Measurements from ENCODE around the gene KLF7.

Gene KLF7

DNA sequence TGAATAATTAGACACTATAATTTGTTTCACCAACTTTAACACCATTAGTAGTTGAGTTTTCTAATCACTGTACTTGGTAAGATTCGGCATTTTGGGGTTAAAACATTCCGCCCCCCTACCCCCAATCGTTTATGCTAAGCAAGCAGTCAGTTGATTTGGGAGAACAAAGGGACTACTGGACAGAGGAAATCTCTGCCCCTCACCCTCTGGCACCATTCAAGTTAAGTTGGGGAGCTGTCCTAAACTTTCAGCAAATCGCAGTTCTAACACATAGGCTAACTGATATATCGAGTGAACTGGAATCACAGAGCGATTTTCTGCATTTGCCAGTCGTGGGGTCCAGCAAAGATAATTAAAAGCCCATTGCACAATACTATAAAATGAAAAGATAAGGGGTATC lies 5.6 kb downstream of the KLF7 start:
- Histone ChIP-seq H3K9me3 (ENCODE audit: insufficient read depth, low read length, severe bottlenecking) (no peaks in the 10 kb centered on the region), H3K79me2 (ENCODE audit: insufficient read depth, low read length) (no peaks in the 10 kb centered on the region), H3K27ac (ENCODE audit: low read length) (no peak overlapping the region), H2AFZ (ENCODE audit: low read depth, low read length) (no peak overlapping the region), H3K27me3 (ENCODE audit: insufficient read depth, low read length, poor library complexity) (peaks cover 29% of the 10 kb centered on the region), H3K36me3 (ENCODE audit: insufficient read depth, low read length) (no peaks in the 10 kb centered on the region), H3K9ac (ENCODE audit: low read depth, low read length) (no peak overlapping the region), H3K4me2 (ENCODE audit: insufficient read depth, low read length) (no peak overlapping the region), H3K4me1 (ENCODE audit: insufficient read depth, low read length) (peaks cover 16% of the 10 kb centered on the region), H4K20me1 (ENCODE audit: insufficient read depth, low read length) (peaks cover 8% of the 10 kb centered on the region; the same call in 1 of the 2 replicates), H3K4me3 (ENCODE audit: low read depth in 1 of 2, low read length in 2 of 2) (no peak overlapping the region)
- DNase-seq, result no peak
- no peak for ATAC-seq (ENCODE audit: insufficient read depth, low read depth)
- TF ChIP-seq EZH2 (IDR thresholded peaks at IDR 0.05; ENCODE audit: borderline replicate concordance, low read depth, low read length, severe bottlenecking), result no peak
- TF ChIP-seq, protein P1, sequence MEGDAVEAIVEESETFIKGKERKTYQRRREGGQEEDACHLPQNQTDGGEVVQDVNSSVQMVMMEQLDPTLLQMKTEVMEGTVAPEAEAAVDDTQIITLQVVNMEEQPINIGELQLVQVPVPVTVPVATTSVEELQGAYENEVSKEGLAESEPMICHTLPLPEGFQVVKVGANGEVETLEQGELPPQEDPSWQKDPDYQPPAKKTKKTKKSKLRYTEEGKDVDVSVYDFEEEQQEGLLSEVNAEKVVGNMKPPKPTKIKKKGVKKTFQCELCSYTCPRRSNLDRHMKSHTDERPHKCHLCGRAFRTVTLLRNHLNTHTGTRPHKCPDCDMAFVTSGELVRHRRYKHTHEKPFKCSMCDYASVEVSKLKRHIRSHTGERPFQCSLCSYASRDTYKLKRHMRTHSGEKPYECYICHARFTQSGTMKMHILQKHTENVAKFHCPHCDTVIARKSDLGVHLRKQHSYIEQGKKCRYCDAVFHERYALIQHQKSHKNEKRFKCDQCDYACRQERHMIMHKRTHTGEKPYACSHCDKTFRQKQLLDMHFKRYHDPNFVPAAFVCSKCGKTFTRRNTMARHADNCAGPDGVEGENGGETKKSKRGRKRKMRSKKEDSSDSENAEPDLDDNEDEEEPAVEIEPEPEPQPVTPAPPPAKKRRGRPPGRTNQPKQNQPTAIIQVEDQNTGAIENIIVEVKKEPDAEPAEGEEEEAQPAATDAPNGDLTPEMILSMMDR (IDR thresholded peaks at IDR 0.05; ENCODE audit: borderline replicate concordance, extremely low read depth, low read length, poor library complexity, severe bottlenecking), result no peak

DNA sequence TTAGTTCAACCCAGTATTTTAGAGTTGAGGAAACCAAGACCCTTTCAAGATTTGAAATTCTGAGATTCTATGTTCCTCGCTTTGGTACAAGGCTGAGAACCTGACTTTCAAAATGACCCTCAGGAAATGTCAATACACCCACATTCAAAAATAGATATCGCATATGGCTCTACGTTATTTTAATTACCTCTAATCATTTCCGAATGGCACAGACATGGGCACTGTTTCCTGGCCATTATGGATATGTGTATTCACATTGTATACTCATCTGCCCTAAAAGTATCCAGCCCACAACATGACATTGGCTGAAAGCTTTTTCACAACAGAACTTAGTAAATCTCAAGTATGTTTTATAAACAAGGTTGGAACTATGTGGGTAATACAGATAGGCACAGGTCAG lies 6.7 kb downstream of the KLF7 start:
- Histone ChIP-seq H3K27ac (ENCODE audit: low read length) (no peak overlapping the region), H4K20me1 (ENCODE audit: insufficient read depth, low read length) (no peaks in the 10 kb centered on the region), H3K9me3 (ENCODE audit: insufficient read depth, low read length, severe bottlenecking) (no peaks in the 10 kb centered on the region), H3K4me3 (ENCODE audit: low read depth in 1 of 2, low read length in 2 of 2) (no peak overlapping the region), H3K4me1 (ENCODE audit: insufficient read depth, low read length) (peaks cover 5% of the 10 kb centered on the region; the same call in 1 of the 2 replicates), H3K4me2 (ENCODE audit: insufficient read depth, low read length) (no peak overlapping the region), H2AFZ (ENCODE audit: low read depth, low read length) (no peak overlapping the region), H3K27me3 (ENCODE audit: insufficient read depth, low read length, poor library complexity) (peaks cover 18% of the 10 kb centered on the region), H3K9ac (ENCODE audit: low read depth, low read length) (no peak overlapping the region), H3K36me3 (ENCODE audit: insufficient read depth, low read length) (no peaks in the 10 kb centered on the region), H3K79me2 (ENCODE audit: insufficient read depth, low read length) (no peaks in the 10 kb centered on the region)
- ATAC-seq (ENCODE audit: insufficient read depth, low read depth) (no peak), DNase-seq (no peak)
- TF ChIP-seq EZH2 (IDR thresholded peaks at IDR 0.05; ENCODE audit: borderline replicate concordance, low read depth, low read length, severe bottlenecking), result no peak
- TF ChIP-seq, protein P1 (IDR thresholded peaks at IDR 0.05; ENCODE audit: borderline replicate concordance, extremely low read depth, low read length, poor library complexity, severe bottlenecking), result no peak

DNA sequence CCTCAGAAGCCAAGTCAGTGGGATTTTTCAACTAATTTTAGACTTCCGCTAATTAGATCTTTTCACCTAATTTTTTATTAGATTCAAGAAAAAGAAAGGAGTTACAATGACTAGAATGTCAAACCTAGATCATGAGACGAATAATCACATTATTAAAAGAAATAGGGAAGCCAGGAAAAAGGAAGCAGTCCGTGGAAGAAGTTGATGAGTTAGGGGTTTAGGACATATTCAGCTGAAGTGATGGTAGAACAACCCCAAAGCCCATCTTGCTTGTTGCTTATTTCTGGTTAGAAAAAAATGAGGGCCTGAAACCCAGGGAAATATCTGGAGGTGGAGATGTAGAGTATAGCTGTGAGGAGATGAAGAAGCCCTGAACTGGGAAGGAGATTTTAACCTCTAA lies 8.0 kb downstream of the KLF7 start:
- no peak for DNase-seq
- TF ChIP-seq EZH2 (IDR thresholded peaks at IDR 0.05; ENCODE audit: borderline replicate concordance, low read depth, low read length, severe bottlenecking), result no peak
- TF ChIP-seq, protein P1 (IDR thresholded peaks at IDR 0.05; ENCODE audit: borderline replicate concordance, extremely low read depth, low read length, poor library complexity, severe bottlenecking), result no peak
- no peaks in the 10 kb centered on the region for H4K20me1 ChIP-seq (ENCODE audit: insufficient read depth, low read length)
- H2AFZ ChIP-seq (ENCODE audit: low read depth, low read length), result no peak overlapping the region
- H3K4me2 ChIP-seq (ENCODE audit: insufficient read depth, low read length), result no peak overlapping the region
- H3K27ac ChIP-seq (ENCODE audit: low read length), result no peak overlapping the region
- no peak for ATAC-seq (ENCODE audit: insufficient read depth, low read depth)
- H3K9me3 ChIP-seq (ENCODE audit: insufficient read depth, low read length, severe bottlenecking), result no peaks in the 10 kb centered on the region
- H3K79me2 ChIP-seq (ENCODE audit: insufficient read depth, low read length), result no peaks in the 10 kb centered on the region
- no peak overlapping the region for H3K9ac ChIP-seq (ENCODE audit: low read depth, low read length)
- no peak overlapping the region for H3K4me3 ChIP-seq (ENCODE audit: low read depth in 1 of 2, low read length in 2 of 2)
- no peaks in the 10 kb centered on the region for H3K4me1 ChIP-seq (ENCODE audit: insufficient read depth, low read length)
- no peaks in the 10 kb centered on the region for H3K36me3 ChIP-seq (ENCODE audit: insufficient read depth, low read length)
- peaks cover 6% of the 10 kb centered on the region for H3K27me3 ChIP-seq (ENCODE audit: insufficient read depth, low read length, poor library complexity)

DNA sequence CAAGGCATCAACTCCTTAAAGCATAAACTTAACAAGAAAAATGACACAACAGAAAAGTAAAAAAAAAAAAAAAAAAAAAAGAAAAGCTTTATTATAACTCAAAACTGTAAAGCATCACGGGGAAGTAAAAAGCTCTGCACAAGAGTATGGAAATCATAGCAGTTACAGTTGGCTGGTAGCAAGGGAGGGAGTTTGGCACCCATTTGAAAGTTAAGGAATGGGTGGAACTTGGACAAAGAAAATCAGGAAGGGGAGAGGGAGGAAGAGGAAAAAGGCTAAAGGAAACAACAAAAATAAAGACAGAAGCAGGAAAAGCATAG lies 8.6 kb downstream of the KLF7 start:
- H3K4me3 ChIP-seq (ENCODE audit: low read depth in 1 of 2, low read length in 2 of 2), result no peak overlapping the region
- H4K20me1 ChIP-seq (ENCODE audit: insufficient read depth, low read length), result no peaks in the 10 kb centered on the region
- peaks cover 2% of the 10 kb centered on the region for H3K27me3 ChIP-seq (ENCODE audit: insufficient read depth, low read length, poor library complexity)
- no peaks in the 10 kb centered on the region for H3K9me3 ChIP-seq (ENCODE audit: insufficient read depth, low read length, severe bottlenecking)
- H3K4me2 ChIP-seq (ENCODE audit: insufficient read depth, low read length), result no peak overlapping the region
- no peak overlapping the region for H3K9ac ChIP-seq (ENCODE audit: low read depth, low read length)
- no peaks in the 10 kb centered on the region for H3K79me2 ChIP-seq (ENCODE audit: insufficient read depth, low read length)
- no peak overlapping the region for H2AFZ ChIP-seq (ENCODE audit: low read depth, low read length)
- H3K36me3 ChIP-seq (ENCODE audit: insufficient read depth, low read length), result no peaks in the 10 kb centered on the region
- TF ChIP-seq EZH2 (IDR thresholded peaks at IDR 0.05; ENCODE audit: borderline replicate concordance, low read depth, low read length, severe bottlenecking), result no peak
- TF ChIP-seq, protein P1 (IDR thresholded peaks at IDR 0.05; ENCODE audit: borderline replicate concordance, extremely low read depth, low read length, poor library complexity, severe bottlenecking), result no peak
- DNase-seq (no peak), ATAC-seq (ENCODE audit: insufficient read depth, low read depth) (no peak)
- H3K4me1 ChIP-seq (ENCODE audit: insufficient read depth, low read length), result no peaks in the 10 kb centered on the region
- no peak overlapping the region for H3K27ac ChIP-seq (ENCODE audit: low read length)

Data from DND-41 (cell line).